NT2/D1 (cell line): Measurements from ENCODE around the gene DOCK1.

Experiments
- SUZ12 ChIP-seq: IDR thresholded peaks from 2 replicates; pipeline ENCODE4 v1.6.1; 2011; ENCODE audit not compliant: insufficient read length, insufficient read depth; ENCODE audit errors: extremely low read depth
- YY1 ChIP-seq: IDR thresholded peaks from 2 replicates; pipeline ENCODE4 v1.6.1; 2011; ENCODE audit not compliant: insufficient read length, insufficient read depth
- ZNF274 ChIP-seq: IDR thresholded peaks from 2 replicates; pipeline ENCODE4 v1.6.1; 2011; ENCODE audit warnings: mild to moderate bottlenecking, low read depth, low read length

- TF ChIP-seq ZNF274, result no peak
- no peak for TF ChIP-seq SUZ12
- TF ChIP-seq YY1, result no peak
Measured at GRCh38 chr10:127343821-127344220, 438.6 kb downstream of the DOCK1 start.
